ENCODE results near the gene SNRNP25. TPM values are rescaled to one million over a fixed set of nuclear protein-coding genes. Genes with fewer than 3 reads are reported as not detected.

Gene SNRNP25
- polyA plus RNA-seq, 3 donors, result 18.5 to 32.2 (median 31.6) TPM

DNA sequence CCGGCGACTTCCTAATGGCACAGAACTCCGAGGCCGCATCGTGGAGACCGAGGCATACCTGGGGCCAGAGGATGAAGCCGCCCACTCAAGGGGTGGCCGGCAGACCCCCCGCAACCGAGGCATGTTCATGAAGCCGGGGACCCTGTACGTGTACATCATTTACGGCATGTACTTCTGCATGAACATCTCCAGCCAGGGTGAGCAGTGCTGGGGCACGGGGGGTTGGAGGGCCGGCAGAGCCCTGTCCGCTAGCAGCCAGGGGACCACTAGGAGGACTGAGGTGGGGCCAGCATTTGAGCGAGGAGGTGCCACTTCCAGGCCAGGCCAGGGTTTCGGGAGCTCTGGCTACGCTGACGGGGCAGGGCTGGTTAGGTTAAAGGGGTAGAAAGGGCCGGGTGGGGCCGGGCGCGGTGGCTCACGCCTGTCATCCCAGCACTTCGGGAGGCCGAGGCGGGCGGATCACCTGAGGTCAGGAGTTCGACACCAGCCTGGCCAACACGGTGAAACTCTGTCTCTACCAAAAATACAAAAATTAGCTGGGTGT is 29.5 kb downstream of the SNRNP25 start:
- Mint-ChIP-seq H3K4me1 (peaks cover 40% of the 10 kb centered on the region), H3K27ac (no peak overlapping the region), H3K27me3 (ENCODE audit: low read depth in 3 of 3) (peaks cover 0 to 4% (median 4%) of the 10 kb centered on the region in 3 donors), H3K4me3 (no peak overlapping the region), H3K9me3 (no peaks in the 10 kb centered on the region), H3K36me3 (peaks cover 42 to 75% of the 10 kb centered on the region in 2 donors)
- peaks cover 43 to 58% of the 10 kb centered on the region in 2 donors for H3K36me3 ChIP-seq (replicated peaks in 1 of 2; ENCODE audit: control insufficient read depth in 1 of 2, insufficient read depth in 2 of 2, low read length in 2 of 2)
- H3K27ac ChIP-seq (ENCODE audit: low read depth in 1 of 2, low read length in 2 of 2), result no peak overlapping the region
- peaks cover 29% of the 10 kb centered on the region for H4K20me1 ChIP-seq (ENCODE audit: insufficient read depth, low read length)
- intact Hi-C loops (cut with micrococcal nuclease), result no loop called here
- no peak overlapping the region for H3K4me3 ChIP-seq (replicated peaks in 1 of 3; ENCODE audit: low read depth in 2 of 3, low read length in 3 of 3)
- H3K9ac ChIP-seq (ENCODE audit: insufficient read depth, low read length, poor library complexity, severe bottlenecking), result no peak overlapping the region
- TF ChIP-seq, protein P1, sequence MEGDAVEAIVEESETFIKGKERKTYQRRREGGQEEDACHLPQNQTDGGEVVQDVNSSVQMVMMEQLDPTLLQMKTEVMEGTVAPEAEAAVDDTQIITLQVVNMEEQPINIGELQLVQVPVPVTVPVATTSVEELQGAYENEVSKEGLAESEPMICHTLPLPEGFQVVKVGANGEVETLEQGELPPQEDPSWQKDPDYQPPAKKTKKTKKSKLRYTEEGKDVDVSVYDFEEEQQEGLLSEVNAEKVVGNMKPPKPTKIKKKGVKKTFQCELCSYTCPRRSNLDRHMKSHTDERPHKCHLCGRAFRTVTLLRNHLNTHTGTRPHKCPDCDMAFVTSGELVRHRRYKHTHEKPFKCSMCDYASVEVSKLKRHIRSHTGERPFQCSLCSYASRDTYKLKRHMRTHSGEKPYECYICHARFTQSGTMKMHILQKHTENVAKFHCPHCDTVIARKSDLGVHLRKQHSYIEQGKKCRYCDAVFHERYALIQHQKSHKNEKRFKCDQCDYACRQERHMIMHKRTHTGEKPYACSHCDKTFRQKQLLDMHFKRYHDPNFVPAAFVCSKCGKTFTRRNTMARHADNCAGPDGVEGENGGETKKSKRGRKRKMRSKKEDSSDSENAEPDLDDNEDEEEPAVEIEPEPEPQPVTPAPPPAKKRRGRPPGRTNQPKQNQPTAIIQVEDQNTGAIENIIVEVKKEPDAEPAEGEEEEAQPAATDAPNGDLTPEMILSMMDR (IDR thresholded peaks at IDR 0.05), result no peak
- no peak overlapping the region for H2AFZ ChIP-seq (ENCODE audit: insufficient read depth, low read depth, low read length, poor library complexity, severe bottlenecking)
- no peak overlapping the region for H3K4me2 ChIP-seq (replicated peaks; ENCODE audit: extremely low read depth, low read length, poor library complexity, severe bottlenecking)
- no peaks in the 10 kb centered on the region for H3K9me3 ChIP-seq (replicated peaks in 1 of 2; ENCODE audit: control insufficient read depth in 1 of 2, insufficient read depth in 1 of 2, low read length in 2 of 2)
- 98% methylated on average over 20 of the region's 31 CpGs for WGBS (ENCODE audit: insufficient coverage)
- H3K4me1 ChIP-seq (ENCODE audit: control insufficient read depth in 1 of 2, insufficient read depth in 2 of 2, low read length in 2 of 2), result peaks cover 20 to 32% of the 10 kb centered on the region in 2 donors
- DNase-seq, result no peak
- no peaks in the 10 kb centered on the region for H3K27me3 ChIP-seq (ENCODE audit: control insufficient read depth in 2 of 2, insufficient read depth in 2 of 2, low read length in 2 of 2)
- peaks cover 8% of the 10 kb centered on the region for H3K79me2 ChIP-seq (ENCODE audit: insufficient read depth, low read length)

DNA sequence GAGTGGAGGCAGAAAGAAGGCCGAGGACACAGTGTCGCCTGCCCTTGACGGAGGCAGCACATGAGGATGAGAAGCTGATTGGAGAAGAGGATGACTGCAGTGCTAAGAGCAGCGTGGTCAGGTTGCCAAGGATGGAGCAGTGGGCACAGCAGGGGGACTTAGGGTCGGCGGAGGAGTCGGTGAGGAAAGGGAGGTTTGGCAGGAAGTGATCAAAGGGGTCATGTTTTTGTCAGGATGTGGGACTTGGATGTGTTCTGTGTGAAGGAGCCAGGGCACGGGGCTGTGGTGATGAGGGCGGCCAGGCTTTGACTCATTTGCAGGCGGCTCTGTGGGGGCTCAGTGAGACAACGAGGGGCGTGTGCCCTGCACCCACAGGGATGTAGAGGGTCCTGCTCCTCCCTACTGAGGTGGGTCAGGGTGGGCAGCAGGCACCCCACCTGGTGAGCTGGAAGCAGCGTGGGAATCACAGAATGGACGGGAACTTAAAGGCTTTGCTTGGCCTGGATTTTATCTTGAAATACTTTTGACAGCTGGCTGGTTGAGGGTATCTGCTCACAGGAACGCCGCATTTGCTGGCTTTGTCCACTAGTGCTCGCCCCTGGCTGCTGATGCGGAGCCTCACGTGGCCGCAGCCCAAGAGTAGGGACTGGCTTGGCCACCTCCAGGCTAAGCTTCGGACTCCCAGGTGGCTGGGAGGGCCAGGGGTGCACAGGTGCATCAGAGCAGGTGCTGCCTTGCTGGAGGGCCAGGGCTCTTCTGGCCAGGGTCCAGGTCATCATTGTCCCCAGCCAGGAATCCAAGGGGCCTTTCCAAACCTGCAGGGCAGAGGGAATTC is 30.4 kb downstream of the SNRNP25 start:
- no peak overlapping the region for H3K4me2 ChIP-seq (replicated peaks; ENCODE audit: extremely low read depth, low read length, poor library complexity, severe bottlenecking)
- intact Hi-C loops (cut with micrococcal nuclease), result no loop called here
- H2AFZ ChIP-seq (ENCODE audit: insufficient read depth, low read depth, low read length, poor library complexity, severe bottlenecking), result no peak overlapping the region
- H3K36me3 ChIP-seq (replicated peaks in 1 of 2; ENCODE audit: control insufficient read depth in 1 of 2, insufficient read depth in 2 of 2, low read length in 2 of 2), result peaks cover 52 to 67% of the 10 kb centered on the region in 2 donors
- no peaks in the 10 kb centered on the region for H3K9me3 Mint-ChIP-seq
- H3K4me1 ChIP-seq (ENCODE audit: control insufficient read depth in 1 of 2, insufficient read depth in 2 of 2, low read length in 2 of 2), result peaks cover 13 to 25% of the 10 kb centered on the region in 2 donors
- no peak overlapping the region for H3K4me3 Mint-ChIP-seq
- H3K27me3 ChIP-seq (ENCODE audit: control insufficient read depth in 2 of 2, insufficient read depth in 2 of 2, low read length in 2 of 2), result no peaks in the 10 kb centered on the region
- no peaks in the 10 kb centered on the region for H3K9me3 ChIP-seq (replicated peaks in 1 of 2; ENCODE audit: control insufficient read depth in 1 of 2, insufficient read depth in 1 of 2, low read length in 2 of 2)
- H3K79me2 ChIP-seq (ENCODE audit: insufficient read depth, low read length), result peaks cover under 1% of the 10 kb centered on the region
- H3K4me1 Mint-ChIP-seq, result peaks cover 37% of the 10 kb centered on the region
- DNase-seq, result no peak
- peak overlapping the region in 2 of 7 donors; percentile 1 to 61 for H3K27ac Mint-ChIP-seq
- H3K27me3 Mint-ChIP-seq (ENCODE audit: low read depth in 3 of 3), result peaks cover 0 to 4% (median 4%) of the 10 kb centered on the region in 3 donors
- no peak overlapping the region for H3K4me3 ChIP-seq (replicated peaks in 1 of 3; ENCODE audit: low read depth in 2 of 3, low read length in 3 of 3)
- H3K9ac ChIP-seq (ENCODE audit: insufficient read depth, low read length, poor library complexity, severe bottlenecking), result no peak overlapping the region
- no peak overlapping the region for H3K27ac ChIP-seq (ENCODE audit: low read depth in 1 of 2, low read length in 2 of 2)
- H3K36me3 Mint-ChIP-seq, result peaks cover 49 to 84% of the 10 kb centered on the region in 2 donors
- TF ChIP-seq, protein P1 (IDR thresholded peaks at IDR 0.05), result no peak
- 53% methylated on average over 21 of the region's 21 CpGs for WGBS (ENCODE audit: insufficient coverage)
- peaks cover 29% of the 10 kb centered on the region for H4K20me1 ChIP-seq (ENCODE audit: insufficient read depth, low read length)

Data from CD14-positive monocyte (primary cell).